Parathyroid adenoma (tissue), 2 donors: ENCODE measurements around the gene SPACDR.

ENCODE experiments used
- H2AFZ ChIP-seq: fragments of 300-600 bp; sonication (generic); one replicate; pipeline ENCODE4 v1.7.0; 2017; ENCODE audit warnings: antibody characterized with exemption, mild to moderate bottlenecking
- H3K27ac ChIP-seq: fragments of 300-600 bp; sonication (generic); one replicate; pipeline ENCODE4 v1.7.0; 2017
- H3K27me3 ChIP-seq: fragments of 300-600 bp; sonication (generic); one replicate; pipeline ENCODE4 v1.7.0; 2017; ENCODE audit warnings: low read length; ENCODE audit not compliant: control insufficient read depth, insufficient read depth
- H3K36me3 ChIP-seq: fragments of 300-600 bp; sonication (generic); one replicate; pipeline ENCODE4 v1.7.0; 2017; ENCODE audit warnings: low read length; ENCODE audit not compliant: control insufficient read depth, insufficient read depth
- H3K4me1 ChIP-seq: fragments of 300-600 bp; sonication (generic); one replicate; pipeline ENCODE4 v1.7.0; 2017; ENCODE audit warnings: control low read depth
- H3K4me2 ChIP-seq: fragments of 300-600 bp; sonication (generic); one replicate; pipeline ENCODE4 v1.7.0; 2017; ENCODE audit warnings: low read length
- H3K4me3 ChIP-seq: fragments of 300-600 bp; sonication (generic); one replicate; pipeline ENCODE4 v1.7.0; 2017; ENCODE audit warnings: low read depth, low read length
- H3K79me2 ChIP-seq: fragments of 300-600 bp; sonication (generic); one replicate; pipeline ENCODE4 v1.7.0; 2017; ENCODE audit warnings: control low read depth
- H3K9ac ChIP-seq: fragments of 300-600 bp; sonication (generic); one replicate; pipeline ENCODE4 v1.7.0; 2017; ENCODE audit warnings: mild to moderate bottlenecking
- H3K9me3 ChIP-seq: fragments of 300-600 bp; sonication (generic); one replicate; pipeline ENCODE4 v1.7.0; 2017; ENCODE audit warnings: low read length; ENCODE audit not compliant: control insufficient read depth
- TF ChIP-seq, protein P1 (sequence below): fragments of 300-600 bp; sonication (generic); IDR thresholded peaks from one replicate; pipeline ENCODE4 v1.7.0; 2017; ENCODE audit warnings: antibody characterized with exemption, mild to moderate bottlenecking
- donor health status: primary hyperparathyroidism.

SPACDR gene

DNA sequence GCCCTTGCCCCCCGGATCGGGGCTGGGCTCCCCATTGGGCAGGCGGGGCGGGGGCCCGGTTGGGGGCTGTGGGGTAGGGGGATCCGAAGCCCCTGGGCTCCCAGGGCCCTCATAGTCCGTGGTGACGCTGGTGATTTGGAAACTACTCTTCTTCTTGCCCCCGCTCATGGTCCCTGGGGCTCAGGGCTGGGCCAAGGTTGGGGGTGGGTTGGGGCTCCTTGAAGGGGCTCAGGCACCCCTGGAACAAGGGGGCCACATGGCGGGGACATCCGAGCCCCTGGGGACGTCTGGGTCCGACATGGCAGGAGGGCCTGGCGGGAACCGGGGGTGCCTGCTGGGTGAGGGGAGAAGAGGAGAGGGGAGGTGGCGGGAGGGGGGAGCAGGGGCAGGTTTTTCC, 13.8 kb upstream of the SPACDR start:
- peak overlapping the region; percentile 92 for H3K4me3 ChIP-seq
- H3K36me3 ChIP-seq = no peaks in the 10 kb centered on the region
- no peak overlapping the region for H3K27ac ChIP-seq
- H3K4me2 ChIP-seq = peak overlapping the region; percentile 79
- H3K9me3 ChIP-seq = no peaks in the 10 kb centered on the region
- H3K79me2 ChIP-seq = peaks cover 2% of the 10 kb centered on the region
- peak overlapping the region; percentile 89 for H3K9ac ChIP-seq
- H3K27me3 ChIP-seq = no peaks in the 10 kb centered on the region
- H2AFZ ChIP-seq = no peak overlapping the region
- H3K4me1 ChIP-seq = peaks cover 10% of the 10 kb centered on the region
- TF ChIP-seq, protein P1, sequence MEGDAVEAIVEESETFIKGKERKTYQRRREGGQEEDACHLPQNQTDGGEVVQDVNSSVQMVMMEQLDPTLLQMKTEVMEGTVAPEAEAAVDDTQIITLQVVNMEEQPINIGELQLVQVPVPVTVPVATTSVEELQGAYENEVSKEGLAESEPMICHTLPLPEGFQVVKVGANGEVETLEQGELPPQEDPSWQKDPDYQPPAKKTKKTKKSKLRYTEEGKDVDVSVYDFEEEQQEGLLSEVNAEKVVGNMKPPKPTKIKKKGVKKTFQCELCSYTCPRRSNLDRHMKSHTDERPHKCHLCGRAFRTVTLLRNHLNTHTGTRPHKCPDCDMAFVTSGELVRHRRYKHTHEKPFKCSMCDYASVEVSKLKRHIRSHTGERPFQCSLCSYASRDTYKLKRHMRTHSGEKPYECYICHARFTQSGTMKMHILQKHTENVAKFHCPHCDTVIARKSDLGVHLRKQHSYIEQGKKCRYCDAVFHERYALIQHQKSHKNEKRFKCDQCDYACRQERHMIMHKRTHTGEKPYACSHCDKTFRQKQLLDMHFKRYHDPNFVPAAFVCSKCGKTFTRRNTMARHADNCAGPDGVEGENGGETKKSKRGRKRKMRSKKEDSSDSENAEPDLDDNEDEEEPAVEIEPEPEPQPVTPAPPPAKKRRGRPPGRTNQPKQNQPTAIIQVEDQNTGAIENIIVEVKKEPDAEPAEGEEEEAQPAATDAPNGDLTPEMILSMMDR = no peak

DNA sequence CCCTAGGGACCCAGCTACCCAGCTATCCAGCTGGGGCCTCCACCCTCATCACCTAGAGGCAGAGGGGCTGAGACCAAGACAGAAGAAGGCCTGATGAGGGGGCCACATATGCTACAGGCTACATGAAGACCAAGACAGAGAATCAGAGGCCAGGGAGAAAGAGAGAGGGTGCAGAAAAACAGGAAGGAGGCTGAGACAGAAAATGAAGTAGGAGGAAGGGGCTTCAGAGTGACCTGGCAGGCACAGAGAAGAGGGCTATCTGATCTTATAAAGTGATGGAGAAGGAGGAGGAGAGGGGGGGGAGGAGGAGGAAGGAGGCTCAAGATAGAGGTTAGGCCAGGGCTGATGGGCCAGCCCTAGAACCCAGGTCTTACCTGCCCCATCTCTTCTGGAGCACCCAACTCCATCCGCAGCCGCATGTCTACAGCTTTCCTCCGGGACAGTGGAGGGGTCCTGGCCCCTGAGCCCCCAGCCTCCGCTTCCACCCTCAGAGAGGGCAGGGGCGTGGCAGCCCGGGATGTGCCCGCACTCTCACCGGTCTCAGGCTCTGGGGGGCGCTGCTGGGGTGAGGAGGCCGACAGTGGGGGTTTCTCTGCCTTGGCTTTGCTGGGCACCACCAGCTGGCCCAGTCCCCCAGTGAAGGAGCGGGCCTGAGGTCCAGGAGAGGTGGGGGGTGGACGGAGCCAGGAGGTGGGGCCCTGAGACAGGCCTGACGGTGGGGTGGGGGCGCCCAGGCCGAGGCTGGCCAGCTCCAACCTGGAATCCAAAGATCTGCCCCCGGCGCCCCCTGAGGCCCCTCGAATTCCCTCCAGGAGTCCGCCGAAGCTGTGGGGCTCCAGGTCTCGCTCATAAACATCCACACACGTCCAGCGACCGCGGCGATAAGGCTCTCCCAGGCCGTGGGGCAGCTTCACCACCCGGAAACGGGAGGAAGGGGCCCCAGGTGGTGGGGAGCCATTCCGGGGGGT, 13.1 kb upstream of the SPACDR start:
- Histone ChIP-seq H3K9me3 (no peaks in the 10 kb centered on the region), H3K4me3 (peak overlapping the region; percentile 92), H3K27me3 (no peaks in the 10 kb centered on the region), H2AFZ (no peak overlapping the region), H3K36me3 (no peaks in the 10 kb centered on the region), H3K4me2 (peak overlapping the region; percentile 79), H3K9ac (peak overlapping the region; percentile 89), H3K27ac (no peak overlapping the region), H3K79me2 (peaks cover 2% of the 10 kb centered on the region), H3K4me1 (peaks cover 7% of the 10 kb centered on the region)
- TF ChIP-seq, protein P1 = no peak

DNA sequence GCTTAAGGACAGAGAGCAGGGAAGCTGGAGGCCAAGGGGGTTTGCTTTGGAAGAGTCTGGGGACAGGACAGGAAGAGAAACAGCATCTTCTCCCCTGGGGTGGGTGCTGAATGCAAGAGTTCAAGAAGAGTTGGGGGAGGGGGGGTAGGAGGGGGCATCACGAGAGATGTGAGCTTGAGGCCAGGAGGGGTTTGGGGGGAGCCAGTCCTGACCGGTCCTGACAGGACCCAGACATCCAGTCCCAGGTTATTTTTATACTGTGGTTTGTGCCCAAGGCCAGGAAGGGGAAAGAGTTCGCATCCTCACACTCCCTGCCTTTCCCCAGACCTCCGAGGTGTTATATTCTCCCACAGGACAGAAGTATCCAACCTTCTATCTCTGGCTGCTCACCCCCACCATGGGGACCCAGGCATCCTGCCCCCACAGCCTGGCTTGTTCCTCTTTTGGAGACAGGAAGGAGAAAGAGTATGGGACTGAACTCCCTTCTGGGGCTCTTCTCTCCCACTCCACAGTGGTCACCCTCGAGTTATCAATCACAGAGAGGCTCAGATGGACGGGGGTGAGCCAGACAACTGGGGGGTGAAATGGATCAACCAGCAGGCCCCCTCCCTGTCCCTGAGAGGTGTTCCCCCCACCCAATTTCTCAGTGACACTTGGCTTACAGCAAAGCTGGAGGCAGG, 12.2 kb upstream of the SPACDR start:
- Histone ChIP-seq H3K27me3 (no peaks in the 10 kb centered on the region), H2AFZ (no peak overlapping the region), H3K9me3 (no peaks in the 10 kb centered on the region), H3K79me2 (peaks cover 2% of the 10 kb centered on the region), H3K4me3 (no peak overlapping the region), H3K9ac (no peak overlapping the region), H3K36me3 (no peaks in the 10 kb centered on the region), H3K4me1 (peaks cover 7% of the 10 kb centered on the region), H3K4me2 (no peak overlapping the region), H3K27ac (no peak overlapping the region)
- TF ChIP-seq, protein P1 = no peak

- Histone ChIP-seq H3K9me3 (no peaks in the 10 kb centered on the region), H2AFZ (no peak overlapping the region), H3K4me3 (no peak overlapping the region), H3K36me3 (no peaks in the 10 kb centered on the region), H3K9ac (no peak overlapping the region), H3K27ac (no peak overlapping the region), H3K27me3 (no peaks in the 10 kb centered on the region), H3K79me2 (peaks cover 2% of the 10 kb centered on the region), H3K4me2 (no peak overlapping the region), H3K4me1 (peaks cover 7% of the 10 kb centered on the region)
- TF ChIP-seq, protein P1 = no peak
Measured at GRCh38 chr7:100475549-100475948, 11.5 kb upstream of the SPACDR start.
